Tibial artery (tissue), 4 donors: ENCODE data around the gene MBNL2.
A peak's percentile ranks its signal among the peaks of the same experiment; 100 is the strongest.

Experiments
- DNase-seq, 2 donors: peaks; one replicate each; pipeline ENCODE4 v3.0.0-alpha.2; 2019
- H3K27ac ChIP-seq, 2 donors: fragments of 200-600 bp; sonication (generic) in 1 of 2; 1 replicate in 1 of 2; 2 replicates in 1 of 2; pipeline ENCODE4 v1.5.1; 2018 to 2019; ENCODE audit warnings: mild to moderate bottlenecking in 1 of 2
- H3K27me3 ChIP-seq, 2 donors: fragments of 200-600 bp; sonication (generic) in 1 of 2; one replicate each; pipeline versions ENCODE4 v1.5.1 to v1.6.0; 2016 to 2019
- H3K36me3 ChIP-seq, 3 donors: fragments of 200-600 bp; sonication (generic) in 2 of 3; one replicate each; pipeline ENCODE4 v1.5.1; 2016 to 2019; ENCODE audit warnings: mild to moderate bottlenecking in 2 of 3
- H3K4me1 ChIP-seq, 4 donors: fragments of 200-600 bp; sonication (generic) in 2 of 4; 1 replicate in 3 of 4; 2 replicates in 1 of 4; pipeline ENCODE4 v1.5.1; 2016 to 2019
- H3K4me3 ChIP-seq, 2 donors: fragments of 200-600 bp; sonication (generic) in 1 of 2; 1 replicate in 1 of 2; 2 replicates in 1 of 2; pipeline ENCODE4 v1.5.1; 2018 to 2019; ENCODE audit warnings: mild to moderate bottlenecking in 2 of 2
- H3K9me3 ChIP-seq, 3 donors: fragments of 200-600 bp; sonication (generic) in 1 of 3; one replicate each; pipeline ENCODE4 v1.5.1; 2016 to 2019
- intact Hi-C: fragments of 100-400 bp; cut with DNase I; formaldehyde crosslinking; loops from one replicate; pipeline ENCODE4 v1.15.0; 2023; ENCODE audit warnings: low total_unique reads
- TF ChIP-seq, protein P1 (sequence below), 2 experiments: fragments of 200-600 bp in 1 of 2; fragments of 450-650 bp in 1 of 2; IDR thresholded peaks; one replicate each; pipeline ENCODE4 v1.5.1; 2017 to 2019; ENCODE audit warnings: antibody characterized with exemption in 2 of 2, mild to moderate bottlenecking in 1 of 2, moderate library complexity in 1 of 2

The MBNL2 gene

DNA sequence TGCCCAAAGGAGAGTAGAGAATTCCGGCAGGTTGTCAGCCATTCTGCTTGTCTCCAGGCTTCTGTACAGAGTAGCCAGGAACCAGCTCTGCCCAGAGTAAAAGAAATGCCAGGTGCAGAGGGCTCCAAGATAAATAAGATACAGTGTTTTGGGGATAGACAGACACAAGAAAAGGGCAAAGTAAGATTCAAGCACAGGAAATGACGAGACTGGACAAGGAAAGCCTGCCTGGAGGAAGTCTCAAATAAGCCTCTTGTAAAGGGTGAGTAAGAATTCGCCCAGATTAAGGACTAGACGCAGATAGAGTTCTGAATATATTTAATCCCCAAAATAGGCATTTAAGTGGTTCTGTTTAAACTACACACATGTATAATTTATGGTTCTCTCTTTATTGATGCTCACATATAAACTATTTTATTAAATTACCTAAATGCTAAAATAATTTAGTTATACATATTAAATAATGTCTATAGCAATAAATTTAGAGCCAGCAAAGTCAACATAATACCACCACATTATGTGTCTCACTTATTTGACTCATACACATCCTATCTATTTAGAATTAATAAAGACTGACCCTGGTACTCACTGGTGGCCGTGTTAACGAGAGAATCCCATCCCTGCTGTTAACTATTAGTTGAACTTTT is 113.5 kb downstream of the MBNL2 start:
- TF ChIP-seq, protein P1, sequence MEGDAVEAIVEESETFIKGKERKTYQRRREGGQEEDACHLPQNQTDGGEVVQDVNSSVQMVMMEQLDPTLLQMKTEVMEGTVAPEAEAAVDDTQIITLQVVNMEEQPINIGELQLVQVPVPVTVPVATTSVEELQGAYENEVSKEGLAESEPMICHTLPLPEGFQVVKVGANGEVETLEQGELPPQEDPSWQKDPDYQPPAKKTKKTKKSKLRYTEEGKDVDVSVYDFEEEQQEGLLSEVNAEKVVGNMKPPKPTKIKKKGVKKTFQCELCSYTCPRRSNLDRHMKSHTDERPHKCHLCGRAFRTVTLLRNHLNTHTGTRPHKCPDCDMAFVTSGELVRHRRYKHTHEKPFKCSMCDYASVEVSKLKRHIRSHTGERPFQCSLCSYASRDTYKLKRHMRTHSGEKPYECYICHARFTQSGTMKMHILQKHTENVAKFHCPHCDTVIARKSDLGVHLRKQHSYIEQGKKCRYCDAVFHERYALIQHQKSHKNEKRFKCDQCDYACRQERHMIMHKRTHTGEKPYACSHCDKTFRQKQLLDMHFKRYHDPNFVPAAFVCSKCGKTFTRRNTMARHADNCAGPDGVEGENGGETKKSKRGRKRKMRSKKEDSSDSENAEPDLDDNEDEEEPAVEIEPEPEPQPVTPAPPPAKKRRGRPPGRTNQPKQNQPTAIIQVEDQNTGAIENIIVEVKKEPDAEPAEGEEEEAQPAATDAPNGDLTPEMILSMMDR (IDR thresholded peaks at IDR 0.05): no peak
- no peak overlapping the region for H3K4me3 ChIP-seq
- DNase-seq: no peak
- intact Hi-C loops: loop anchor here (10.0 kb wide), 1 partner anchor 51 kb away; no protein-coding TSS in a partner anchor
- H3K4me1 ChIP-seq: peaks cover 0 to 62% (median 28%) of the 10 kb centered on the region in 4 donors
- no peaks in the 10 kb centered on the region for H3K27me3 ChIP-seq
- peaks cover 0 to 15% (median 0%) of the 10 kb centered on the region in 3 donors for H3K36me3 ChIP-seq
- H3K27ac ChIP-seq: peak overlapping the region; percentile 52 to 65
- no peaks in the 10 kb centered on the region for H3K9me3 ChIP-seq

DNA sequence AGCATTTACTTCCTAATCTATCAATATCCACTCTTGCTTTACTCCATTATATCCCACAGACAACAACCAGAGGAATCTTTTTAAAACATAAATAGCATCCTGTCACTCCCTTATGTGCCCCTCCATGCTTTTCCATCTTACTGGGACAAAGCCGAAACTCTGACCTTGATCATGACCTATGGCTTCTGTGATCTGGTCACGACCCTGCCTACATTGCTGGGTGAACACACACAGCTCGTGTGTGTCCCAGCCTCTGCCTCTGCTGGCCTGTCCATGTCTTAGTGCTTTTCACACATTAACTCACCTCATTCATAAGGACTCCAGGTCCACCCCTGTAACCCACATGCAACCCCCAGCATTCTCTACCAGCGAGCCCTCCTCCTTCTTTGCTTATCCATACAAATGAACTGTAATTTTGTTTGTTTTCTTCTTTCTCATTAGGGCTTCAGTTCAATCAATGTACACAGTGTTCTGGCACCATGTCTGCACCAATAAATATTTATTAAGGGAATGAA is 115.9 kb downstream of the MBNL2 start:
- no peaks in the 10 kb centered on the region for H3K9me3 ChIP-seq
- H3K36me3 ChIP-seq: peaks cover 0 to 18% (median under 1%) of the 10 kb centered on the region in 3 donors
- H3K4me3 ChIP-seq: no peak overlapping the region
- H3K4me1 ChIP-seq: peaks cover 0 to 75% (median 32%) of the 10 kb centered on the region in 4 donors
- H3K27me3 ChIP-seq: no peaks in the 10 kb centered on the region
- no peak for DNase-seq
- no peak overlapping the region for H3K27ac ChIP-seq
- intact Hi-C loops: loop anchor here (10.0 kb wide), 1 partner anchor 53 kb away; no protein-coding TSS in a partner anchor
- TF ChIP-seq, protein P1 (IDR thresholded peaks at IDR 0.05): no peak

DNA sequence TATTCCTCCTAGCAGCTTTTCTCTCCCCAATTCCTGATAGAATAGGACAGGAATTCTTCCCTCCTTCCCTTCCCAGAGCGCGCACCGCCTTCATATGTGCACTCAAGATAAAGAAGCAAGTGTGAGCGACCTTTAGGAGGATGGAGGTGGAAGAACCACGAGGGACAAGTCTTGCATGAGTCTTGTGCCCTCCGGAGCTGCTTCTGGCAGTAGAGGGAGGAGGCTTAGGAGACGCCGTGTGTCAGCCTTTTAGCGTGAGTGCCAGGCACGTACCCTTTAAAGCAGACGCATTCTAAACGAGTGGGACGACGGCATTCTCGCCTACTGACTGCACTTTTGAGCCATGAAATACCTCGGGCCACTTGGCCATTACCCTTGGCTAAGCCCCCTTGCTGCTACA is 116.4 kb downstream of the MBNL2 start:
- Histone ChIP-seq H3K27me3 (no peaks in the 10 kb centered on the region), H3K27ac (no peak overlapping the region), H3K9me3 (no peaks in the 10 kb centered on the region), H3K4me3 (no peak overlapping the region), H3K4me1 (peaks cover 0 to 72% (median 32%) of the 10 kb centered on the region in 4 donors), H3K36me3 (peaks cover 0 to 23% (median 6%) of the 10 kb centered on the region in 3 donors)
- TF ChIP-seq, protein P1 (IDR thresholded peaks at IDR 0.05): no peak
- intact Hi-C loops: loop anchor here (10.0 kb wide), 1 partner anchor 54 kb away; no protein-coding TSS in a partner anchor
- DNase-seq: no peak

DNA sequence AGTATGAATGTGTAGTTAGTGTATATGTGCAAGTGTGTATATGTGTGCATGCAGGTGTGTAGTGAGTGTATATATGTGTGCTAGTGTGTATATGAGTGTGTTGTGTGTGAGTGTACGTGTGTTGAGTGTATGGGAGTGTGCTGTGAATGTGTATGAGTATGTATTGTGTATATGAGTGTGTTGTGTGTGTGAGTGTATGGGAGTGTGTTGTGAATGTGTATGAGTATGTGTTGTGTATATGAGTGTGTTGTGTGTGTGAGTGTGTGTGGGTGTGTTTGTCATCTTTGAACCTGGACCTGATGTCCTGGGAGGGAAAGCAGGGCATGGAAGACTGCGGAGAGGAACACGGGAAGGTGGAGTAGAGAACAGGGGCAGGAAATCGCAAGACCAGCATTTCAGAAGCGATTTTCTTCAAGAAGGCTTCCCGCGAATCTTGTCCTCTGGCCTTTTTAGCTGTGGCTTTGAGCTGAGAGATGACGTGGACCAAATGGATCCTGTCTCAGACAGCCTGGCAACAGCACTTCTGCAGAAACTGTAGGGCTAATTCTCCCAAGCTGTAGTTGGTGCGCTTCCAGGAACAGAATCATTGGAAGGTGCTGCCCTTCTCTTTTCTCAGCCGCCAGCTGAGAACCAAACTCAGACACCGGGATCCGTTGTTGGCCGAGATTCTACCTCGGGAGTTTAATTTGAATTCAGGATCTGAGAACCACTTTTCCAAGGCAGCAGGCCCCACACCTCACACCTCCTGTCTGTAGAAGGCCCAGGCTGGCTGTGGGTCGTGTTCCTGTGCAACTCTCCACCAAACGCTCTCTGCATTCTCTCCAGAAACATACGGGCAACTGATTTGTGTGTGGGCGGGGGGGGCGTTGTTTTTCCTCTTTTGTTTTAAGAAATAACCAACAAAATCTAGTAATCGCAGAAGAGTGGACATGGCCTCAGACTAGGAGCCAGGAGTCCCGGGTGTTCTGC is 117.2 kb downstream of the MBNL2 start:
- Histone ChIP-seq H3K4me3 (peak overlapping the region in 1 of 2 donors; percentile 17), H3K27ac (peak overlapping the region; percentile 72 to 73), H3K9me3 (no peaks in the 10 kb centered on the region), H3K4me1 (peaks cover 0 to 64% (median 33%) of the 10 kb centered on the region in 4 donors), H3K36me3 (peaks cover 0 to 25% (median 8%) of the 10 kb centered on the region in 3 donors), H3K27me3 (no peaks in the 10 kb centered on the region)
- TF ChIP-seq, protein P1 (IDR thresholded peaks at IDR 0.05): no peak
- intact Hi-C loops: loop anchor here (10.0 kb wide), 1 partner anchor 55 kb away; no protein-coding TSS in a partner anchor
- peak; percentile 44 to 83 for DNase-seq

DNA sequence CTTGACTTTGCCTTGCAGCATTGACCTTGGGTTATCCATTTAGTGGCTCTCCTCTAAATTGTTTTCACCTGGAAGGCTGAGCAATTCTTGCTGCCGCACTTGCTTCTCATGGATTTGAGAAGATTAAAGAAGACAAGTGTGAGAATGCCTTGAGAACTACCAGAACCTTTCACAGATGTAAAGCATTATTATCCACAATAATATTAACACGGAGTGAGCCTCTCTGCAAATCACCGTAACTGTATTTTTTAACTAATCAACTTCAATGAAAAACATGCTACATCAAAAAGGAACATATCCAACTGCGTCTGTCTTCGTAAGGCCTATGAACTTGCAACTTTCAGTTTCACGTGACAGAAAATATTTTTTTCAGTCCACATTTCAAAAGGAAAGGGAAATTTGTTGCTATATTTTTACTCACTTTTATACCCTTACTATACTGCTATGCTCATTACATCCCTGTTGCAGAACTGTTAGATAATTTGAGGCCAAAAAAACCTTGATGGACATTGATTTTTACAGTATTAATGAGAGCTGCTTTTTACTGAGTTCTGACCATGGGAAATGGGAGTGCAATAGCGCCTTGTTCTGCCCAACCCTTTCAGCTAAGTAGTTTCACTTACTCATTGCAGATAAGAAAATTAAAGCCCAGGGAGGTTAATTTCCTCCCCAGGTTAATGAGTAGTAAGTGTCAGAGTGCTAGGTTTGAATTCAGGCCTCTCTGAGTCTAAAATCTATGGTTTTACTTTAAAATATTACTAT is 118.0 kb downstream of the MBNL2 start:
- intact Hi-C loops: loop anchor here (10.0 kb wide), 1 partner anchor 55 kb away; no protein-coding TSS in a partner anchor
- peaks cover 0 to 25% (median 8%) of the 10 kb centered on the region in 3 donors for H3K36me3 ChIP-seq
- TF ChIP-seq, protein P1 (IDR thresholded peaks at IDR 0.05): no peak
- no peaks in the 10 kb centered on the region for H3K27me3 ChIP-seq
- peak overlapping the region; percentile 72 to 73 for H3K27ac ChIP-seq
- peaks cover 0 to 61% (median 32%) of the 10 kb centered on the region in 4 donors for H3K4me1 ChIP-seq
- H3K9me3 ChIP-seq: no peaks in the 10 kb centered on the region
- no peak for DNase-seq
- H3K4me3 ChIP-seq: peak overlapping the region in 1 of 2 donors; percentile 17
